NCI-H2081 (cell line): ENCODE data around the gene CELF1.
A peak's percentile ranks its signal among the peaks of the same experiment; 100 is the strongest.

Experiments used
- DNase-seq, 2 experiments: peaks; one replicate each; lab custom pipeline; 2025; lab: John Stamatoyannopoulos, UW

Gene CELF1

GRCh38 chr11:47485107-47485506 is 67.8 kb downstream of the CELF1 start:
- DNase-seq, result no peak

DNA sequence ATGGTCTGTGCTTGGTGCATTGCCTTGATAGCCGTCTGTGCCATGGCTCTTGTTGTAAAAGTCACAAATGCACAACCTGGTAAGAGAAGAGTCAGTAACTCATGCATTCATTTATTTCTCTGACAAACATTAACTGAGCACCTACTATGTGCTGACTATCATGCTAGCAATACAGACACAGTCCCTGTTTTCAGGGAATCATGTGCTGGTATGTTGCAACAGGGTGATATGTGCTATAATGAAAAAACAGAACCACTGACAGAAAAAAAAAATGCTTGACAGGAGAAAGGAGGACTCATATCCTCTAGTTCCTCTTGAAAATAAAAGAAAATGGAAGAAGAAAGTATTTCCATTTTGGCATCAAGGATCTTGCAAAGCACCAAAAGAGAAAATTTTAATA is 69.5 kb downstream of the CELF1 start:
- DNase-seq, result no peak

DNA sequence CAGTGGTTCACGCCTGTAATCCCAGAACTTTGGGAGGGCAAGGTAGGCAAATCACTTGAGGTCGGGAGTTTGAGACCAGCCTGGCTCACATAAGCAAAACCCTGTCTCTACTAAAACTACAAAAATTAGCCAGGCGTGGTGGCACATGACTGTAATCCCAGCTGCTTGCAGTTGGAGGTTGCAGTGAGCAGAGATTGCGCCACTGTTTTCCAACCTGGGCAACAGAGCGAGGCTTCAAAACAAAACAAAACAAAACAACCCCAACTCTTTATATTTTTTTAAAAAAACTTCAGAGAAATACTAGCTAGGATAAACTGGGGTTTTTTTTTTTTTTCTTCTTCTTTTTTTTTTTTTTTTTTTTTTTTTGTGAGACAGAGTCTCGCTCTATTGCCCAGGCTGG is 72.2 kb downstream of the CELF1 start:
- no peak for DNase-seq

GRCh38 chr11:47478651-47479329 is 74.1 kb downstream of the CELF1 start:
- no peak for DNase-seq

DNA sequence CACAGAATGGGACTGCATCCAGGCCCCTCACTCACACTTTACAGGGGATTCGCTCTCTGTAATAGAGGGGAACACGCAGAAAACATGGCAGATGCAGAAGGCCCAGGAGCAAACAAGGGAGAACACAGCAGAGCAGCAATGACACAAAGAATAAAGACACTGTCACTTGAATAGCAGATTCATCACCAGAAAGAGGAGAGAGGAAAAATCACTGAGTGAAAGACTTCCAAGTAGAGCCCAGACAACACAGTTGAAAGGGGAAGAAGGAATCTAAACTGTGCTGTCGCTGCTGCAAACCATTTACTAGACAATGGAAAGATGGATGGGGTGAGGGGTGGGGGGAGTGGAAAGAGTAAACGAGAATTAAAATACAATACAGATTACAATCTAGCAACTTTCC is 75.2 kb downstream of the CELF1 start:
- DNase-seq, result no peak

GRCh38 chr11:47477323-47477722 is 75.6 kb downstream of the CELF1 start:
- DNase-seq, result no peak

DNA sequence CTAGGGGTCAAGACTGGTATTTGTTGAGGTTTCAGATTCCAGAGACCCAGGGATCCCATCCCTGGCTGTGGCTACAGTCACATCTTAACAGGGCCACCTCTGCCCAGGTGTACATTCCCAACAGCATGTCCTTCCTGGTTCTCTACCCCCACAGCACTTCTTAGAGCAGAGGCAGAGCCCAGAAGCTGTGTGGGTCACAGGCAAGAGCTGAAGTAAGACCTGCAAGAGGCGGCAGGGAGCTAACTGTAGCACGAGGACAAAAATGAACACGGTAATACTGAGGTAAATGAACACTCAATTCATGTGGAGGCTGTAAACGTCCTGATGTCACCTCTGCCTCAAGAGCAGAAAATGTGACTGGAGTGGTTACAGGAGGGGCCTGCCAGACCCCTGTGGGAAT is 82.3 kb downstream of the CELF1 start:
- DNase-seq, result no peak

DNA sequence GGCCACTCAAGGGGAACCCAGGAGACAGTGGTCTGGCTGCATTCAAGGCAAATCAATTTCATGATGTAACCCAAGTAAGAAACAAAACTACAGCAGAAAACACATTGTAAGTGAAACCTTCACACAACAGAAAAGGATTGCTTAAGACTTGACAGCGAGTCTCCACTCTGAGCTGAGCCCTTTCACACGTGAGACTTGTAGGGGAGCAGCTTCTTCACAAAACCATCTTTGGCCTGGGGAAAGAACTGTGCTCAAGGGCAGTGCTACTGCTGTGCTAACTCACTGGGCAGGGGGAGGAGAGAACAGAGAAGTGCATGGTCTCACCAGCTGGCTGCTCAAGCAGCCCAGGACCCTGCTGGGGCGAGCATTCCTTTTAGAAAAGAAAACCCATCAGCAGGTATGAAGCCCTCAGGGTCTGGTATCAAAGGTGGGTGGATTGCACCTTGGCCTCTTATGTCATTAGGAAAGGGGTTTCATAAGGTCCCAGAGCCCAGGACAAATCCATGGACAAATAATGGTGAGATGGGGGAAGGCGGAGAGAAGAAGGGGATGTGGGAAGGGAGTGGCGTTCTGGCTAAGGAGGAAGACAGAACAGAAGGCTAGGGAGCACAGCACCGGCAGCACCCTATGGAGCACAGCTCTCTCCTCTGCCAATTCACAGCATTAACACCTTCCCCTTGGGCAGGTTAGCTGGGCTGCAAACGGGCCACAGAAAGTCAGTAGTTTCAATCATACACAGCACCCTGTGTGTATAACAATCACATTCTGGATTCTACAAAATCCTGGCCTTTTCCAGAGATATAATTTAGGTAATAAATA is 83.4 kb downstream of the CELF1 start:
- DNase-seq, result no peak

DNA sequence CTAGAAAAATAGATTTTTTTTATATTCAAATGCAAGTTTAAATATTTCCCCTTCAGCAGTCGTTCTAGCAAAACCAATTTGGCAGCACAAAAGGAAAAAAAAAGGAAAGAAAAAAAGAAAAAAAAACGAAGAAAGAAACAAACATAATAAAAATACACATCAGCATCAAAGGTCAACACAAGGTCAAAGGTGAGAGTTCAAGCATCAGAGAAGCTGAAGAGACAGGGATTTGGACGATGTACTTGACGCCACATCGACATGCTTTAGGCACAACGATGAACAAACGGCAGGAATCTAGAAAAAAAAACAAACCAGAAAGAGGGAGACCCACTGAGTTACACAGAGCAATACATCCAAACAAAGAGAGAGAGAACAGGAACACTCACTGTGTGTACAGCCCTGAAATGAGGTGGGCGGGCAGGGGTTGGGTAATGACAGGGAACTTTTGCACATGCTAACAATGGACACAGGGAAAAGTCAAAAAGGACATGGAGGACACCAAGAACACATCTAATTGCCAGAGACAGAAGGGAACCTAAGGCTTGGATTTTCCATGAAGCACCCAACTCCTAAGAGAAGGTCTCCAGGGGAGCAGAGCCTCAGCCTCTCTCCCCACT is 84.2 kb downstream of the CELF1 start:
- DNase-seq, result peak in 1 of 2 experiments; percentile 40

DNA sequence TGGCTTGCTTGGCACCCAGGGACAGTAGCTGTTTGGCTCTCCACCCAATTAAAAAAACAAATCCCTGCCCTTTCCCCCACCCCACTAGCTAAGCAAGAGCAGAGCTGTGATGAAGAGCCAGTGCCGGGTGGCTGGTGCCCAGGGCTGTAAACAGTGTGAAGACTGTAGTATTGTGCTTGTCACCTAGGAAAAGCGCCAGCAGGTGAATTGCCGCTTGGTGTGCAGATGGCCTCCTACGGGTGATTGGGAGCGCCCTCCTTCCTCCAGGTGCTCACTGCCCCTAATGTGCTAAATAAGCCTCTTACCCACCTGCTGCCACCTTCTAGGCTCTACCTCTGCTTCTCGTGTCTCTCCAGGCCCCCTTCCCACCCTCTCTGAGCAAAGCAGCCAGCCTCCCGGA is 85.6 kb downstream of the CELF1 start:
- DNase-seq, result peak; percentile 94 to 98

DNA sequence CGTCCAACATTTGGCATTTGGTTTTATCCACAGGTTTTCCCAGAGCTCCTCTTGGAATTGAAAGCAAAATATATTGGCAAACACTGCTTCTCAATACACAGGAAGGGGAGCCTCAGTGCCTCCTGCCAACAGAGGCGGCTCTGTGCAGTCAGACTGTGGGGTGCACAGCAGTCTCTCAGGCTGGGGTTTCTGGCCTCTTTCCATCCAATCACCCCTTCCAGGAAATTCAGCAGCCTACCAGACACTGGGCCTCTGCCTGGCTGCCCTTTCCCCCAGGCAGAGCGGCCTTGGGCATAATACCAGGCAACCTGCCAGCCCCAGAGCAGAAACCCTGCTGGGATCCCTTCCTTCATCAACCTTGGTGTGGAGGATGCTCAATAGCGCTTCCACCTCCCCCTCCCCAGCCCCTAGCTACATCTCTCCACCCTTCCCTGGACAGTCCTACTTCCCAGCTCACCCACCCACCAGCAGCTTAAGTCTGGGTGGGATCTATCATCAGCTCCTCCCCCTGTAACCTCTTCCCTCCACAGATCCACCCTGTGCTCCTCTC is 86.2 kb downstream of the CELF1 start:
- peak; percentile 97 to 99 for DNase-seq

DNA sequence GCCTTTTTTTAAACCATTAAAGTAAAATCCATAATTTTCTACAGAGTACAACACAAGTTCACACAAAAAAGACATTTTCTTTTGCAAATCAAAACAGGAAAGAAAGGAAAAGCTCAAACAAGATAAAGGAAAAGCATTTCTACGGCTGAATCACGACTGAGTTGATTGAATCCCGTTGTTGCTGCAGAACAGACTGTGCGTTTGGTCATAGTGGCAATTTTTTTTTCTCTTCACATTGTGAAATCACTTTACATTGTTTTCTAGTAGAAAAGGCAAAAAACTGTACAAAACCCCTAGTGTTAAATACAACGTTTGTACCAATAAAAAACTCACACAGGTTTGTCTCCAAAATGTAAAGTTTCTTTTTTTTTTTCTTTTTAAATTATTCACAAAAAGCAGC is 86.7 kb downstream of the CELF1 start:
- no peak for DNase-seq

GRCh38 chr11:47464483-47464882 is 88.4 kb downstream of the CELF1 start:
- peak; percentile 55 to 58 for DNase-seq

- DNase-seq, result no peak
Measured at GRCh38 chr11:47461876-47462275, 91.1 kb downstream of the CELF1 start.

DNA sequence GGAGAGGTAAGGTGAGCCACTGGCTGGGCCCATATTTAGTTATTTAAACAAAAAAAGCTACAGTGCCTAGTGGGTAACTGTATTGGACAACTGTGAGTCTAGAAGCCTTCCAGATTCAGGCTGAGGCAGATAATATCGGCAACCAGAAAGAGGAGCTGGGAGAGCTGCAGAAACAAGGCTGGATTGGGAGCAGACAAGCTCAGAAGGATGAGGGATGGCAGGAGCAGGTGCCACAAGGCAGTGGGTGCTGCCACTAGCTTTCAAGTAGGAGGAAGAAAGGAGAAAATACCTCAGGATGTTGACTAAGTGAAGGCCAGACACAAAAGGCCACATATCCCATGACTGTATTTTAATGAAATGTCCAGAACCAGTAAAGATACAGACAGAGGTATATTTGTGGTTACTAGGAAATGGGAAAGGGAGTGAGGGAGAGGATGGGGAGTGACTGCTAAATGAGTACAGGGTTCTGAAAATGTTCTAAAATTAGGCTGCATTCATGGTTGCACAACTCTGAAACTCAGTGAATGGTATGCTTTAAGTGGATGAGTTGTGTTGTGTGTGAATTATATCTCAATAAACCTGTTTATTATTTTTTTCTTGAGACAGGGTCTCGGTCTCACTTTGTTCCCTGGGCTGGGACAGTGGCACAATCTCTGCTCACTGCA is 92.2 kb downstream of the CELF1 start:
- DNase-seq, result no peak

DNA sequence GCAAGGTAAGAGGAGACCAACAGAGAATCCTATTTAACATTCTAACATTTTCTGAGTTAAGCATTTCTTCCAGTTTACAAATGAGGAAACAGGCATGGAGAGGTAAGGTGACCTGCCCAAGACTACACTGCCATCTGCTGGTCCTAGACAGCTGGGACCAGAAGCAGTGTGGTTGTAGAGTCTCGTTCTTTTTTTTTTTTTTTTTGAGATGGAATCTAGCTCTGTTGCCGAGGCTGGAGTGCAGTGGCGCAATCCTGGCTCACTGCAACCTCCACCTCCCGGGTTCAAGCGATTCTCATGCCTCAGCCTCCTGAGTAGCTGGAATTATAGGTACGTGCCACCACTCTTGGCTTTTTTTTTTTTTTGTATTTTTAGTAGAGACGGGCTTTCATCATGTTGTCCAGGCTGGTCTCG is 98.7 kb downstream of the CELF1 start:
- peak; percentile 81 to 88 for DNase-seq

- DNase-seq, result no peak
Measured at GRCh38 chr11:47453365-47453764, 99.6 kb downstream of the CELF1 start.

DNA sequence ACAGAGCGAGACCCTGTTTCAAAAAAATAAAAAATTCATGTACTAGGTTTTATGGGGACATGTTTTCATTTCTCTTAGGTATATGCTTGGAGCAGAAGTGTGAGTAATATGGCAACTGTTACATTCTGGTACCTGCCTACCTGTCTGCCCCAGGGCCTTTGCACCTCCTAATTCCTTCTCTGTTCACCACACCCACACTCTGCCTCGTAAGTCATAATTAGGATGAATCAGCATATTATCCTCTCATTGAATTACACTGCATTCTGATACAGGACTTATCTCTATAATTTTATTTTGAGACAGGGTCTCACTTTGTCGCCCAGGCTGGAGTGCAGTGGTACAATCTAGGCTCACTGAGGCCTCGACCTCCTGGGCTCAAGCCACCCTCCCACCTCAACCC is 100.9 kb downstream of the CELF1 start:
- DNase-seq, result no peak

GRCh38 chr11:47451436-47451835 is 101.5 kb downstream of the CELF1 start:
- no peak for DNase-seq

DNA sequence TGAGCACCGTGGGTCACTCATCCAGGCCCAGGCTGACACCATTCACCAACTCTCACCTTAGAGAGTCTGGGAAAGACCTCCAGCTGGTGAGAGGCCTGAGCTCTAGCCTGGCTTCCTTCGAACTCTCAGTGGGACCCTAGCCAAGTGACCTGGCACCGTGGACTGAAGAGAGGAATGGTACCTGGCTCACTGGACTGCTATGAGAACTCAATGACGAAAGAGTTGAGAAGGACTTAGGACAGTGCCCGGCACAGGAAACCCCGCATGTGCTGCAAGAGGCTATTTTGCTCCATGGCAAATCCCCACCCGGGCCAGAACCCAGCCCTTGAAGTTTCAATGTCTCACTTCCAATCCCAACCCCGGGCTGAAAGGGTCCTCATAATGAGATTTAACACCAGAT is 103.4 kb downstream of the CELF1 start:
- no peak for DNase-seq

DNA sequence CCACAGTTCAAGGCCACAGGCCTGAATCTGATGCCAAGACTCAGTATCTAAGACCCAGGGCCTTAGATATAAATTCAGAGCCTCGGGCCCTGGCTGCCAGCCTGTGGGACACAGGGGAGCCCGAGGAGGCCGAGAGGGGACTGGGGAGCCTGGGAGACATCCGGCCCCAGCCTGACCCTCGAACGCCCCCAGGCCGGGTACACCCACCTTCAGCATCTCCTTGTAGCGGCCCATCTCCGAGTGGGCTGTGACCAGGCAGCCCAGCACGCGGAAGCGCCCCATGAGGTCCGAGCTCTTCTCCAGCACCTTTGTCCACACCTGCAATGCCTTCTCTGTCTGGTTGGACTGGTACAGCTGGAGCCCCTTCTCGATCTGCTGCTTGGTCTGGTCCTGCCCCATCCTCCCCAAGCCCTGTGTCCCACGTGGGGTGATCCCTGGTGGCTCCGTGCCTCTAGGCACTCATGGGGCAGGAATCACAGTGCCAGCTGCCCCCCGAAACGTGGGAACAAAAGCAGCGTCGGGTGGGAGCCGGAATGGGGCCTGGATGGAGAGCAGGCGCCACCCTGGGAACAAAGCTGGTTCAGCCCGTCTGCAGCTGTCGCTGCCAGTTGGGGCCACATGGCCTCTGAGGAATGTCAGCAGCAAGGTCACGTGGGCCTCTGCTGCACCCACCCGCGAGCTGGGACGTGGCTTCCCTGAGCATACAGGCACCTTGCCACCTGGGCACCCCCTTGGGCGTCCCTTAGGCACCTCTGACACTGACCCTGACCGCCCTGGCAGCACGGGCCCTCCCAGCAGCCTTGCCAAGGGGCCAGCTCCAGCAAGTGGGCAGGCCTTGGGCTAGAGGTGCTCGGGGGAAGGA is 104.1 kb downstream of the CELF1 start, which contains the start of gene RAPSN:
RAPSN (minus strand) TSS at position 571 of the 862 bp plus-strand sequence; CDS start at position 399, 172 bp downstream.
- DNase-seq, result no peak
